Panc1 (cell line): ENCODE data around the gene CPLANE2.

Experiments
- CTCF ChIP-seq: fragments of 450-650 bp; IDR thresholded peaks from 2 replicates; pipeline ENCODE4 v1.5.1; 2017; ENCODE audit warnings: mild to moderate bottlenecking
- POLR2AphosphoS5 ChIP-seq: IDR thresholded peaks from 2 replicates; pipeline ENCODE4 v1.6.1; 2012; ENCODE audit warnings: mild to moderate bottlenecking, low read depth, low read length, moderate library complexity

- TF ChIP-seq CTCF (no peak), POLR2AphosphoS5 (no peak)
Measured at GRCh38 chr1:16239972-16240491, 3.0 kb upstream of the CPLANE2 start.
